Left cardiac atrium (tissue), 4 donors: ENCODE measurements around the gene CRYAA. TPM values are rescaled to one million over a fixed set of nuclear protein-coding genes. Genes with fewer than 3 reads are reported as not detected.
A peak's percentile ranks its signal among the peaks of the same experiment; 100 is the strongest.
"Not testable (repeated sequence)": the region's sequence is repeated elsewhere in the genome, so short reads cannot be mapped to it uniquely, and the experiment has no call there.

Experiments
- ATAC-seq, 2 donors: fragments of 200-7000 bp; cut with Tn5 transposase; one replicate each; pipeline ENCODE4 v1.9.1; 2020; ENCODE audit warnings: mild to moderate bottlenecking in 2 of 2, moderate library complexity in 2 of 2
- DNase-seq: peaks from one replicate; pipeline ENCODE4 v3.0.0-alpha.2; 2020
- intact Hi-C, 2 donors: fragments of 100-400 bp; cut with DNase I; formaldehyde crosslinking; loops; one replicate each; pipeline versions ENCODE4 v1.14.1 to v1.15.1; 2022 to 2023
- total RNA-seq, 2 donors: library from RNA; stranded (reverse); fragmentation: NEBNext Ultra II Directional; extraction: Animal tissue kit (Norgen Biotek cat#: 25700); gene quantifications; one replicate each; pipeline ENCODE4 v1.2.1, GENCODE V29; 2021
- donor health status: DM: no; HTN: yes; CAD: no.
- donor health status: DM: no; HTN: yes; CAD: no; lungs with severe emphysema.
- donor health status: DM: yes; HTN: yes; CAD: no.
- donor health status: Dilated cardiomyopathy.

The CRYAA gene
- total RNA-seq, 2 donors from 2014 or later = not detected

DNA sequence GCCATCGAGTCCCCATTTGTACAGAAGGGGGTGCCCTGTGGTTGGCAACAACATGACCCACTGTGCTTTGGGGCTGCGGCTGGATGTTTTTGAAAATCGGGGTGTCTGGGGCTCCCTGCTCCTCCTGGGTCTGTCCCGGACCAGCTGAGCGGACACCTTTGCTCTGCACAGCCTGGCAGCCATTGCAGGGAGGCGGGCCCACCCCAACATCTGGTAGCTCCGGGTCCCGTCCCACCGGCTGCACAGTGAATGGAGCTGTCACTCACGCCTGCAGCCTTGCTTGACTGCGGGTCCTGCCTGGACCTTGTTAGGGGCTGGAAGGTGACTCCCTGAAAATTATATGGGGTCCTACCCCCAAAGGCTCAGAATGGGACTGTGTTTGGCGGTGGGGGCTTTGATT lies 5.1 kb downstream of the CRYAA start:
- intact Hi-C loops, ATAC-seq, DNase-seq: not testable (repeated sequence)

DNA sequence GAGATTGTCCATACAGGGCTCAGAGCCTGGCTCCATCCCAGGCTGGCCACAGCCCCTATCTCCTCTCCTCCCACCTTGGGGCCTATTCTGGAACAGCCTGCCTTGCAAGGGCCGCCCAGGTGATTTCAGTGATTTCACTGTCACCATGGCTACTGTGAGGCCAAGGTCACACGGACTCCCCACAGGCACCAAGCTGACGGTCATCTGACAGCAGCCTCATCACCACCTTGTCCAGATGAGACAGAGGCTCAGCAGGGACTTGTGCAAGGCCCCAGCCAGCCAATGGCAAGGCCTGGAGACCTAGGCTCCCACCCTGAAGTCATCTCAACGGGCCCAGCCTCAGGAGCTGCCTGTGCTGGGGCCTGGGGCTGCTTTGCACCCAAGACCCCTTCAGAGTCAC lies 6.2 kb downstream of the CRYAA start:
- ATAC-seq, intact Hi-C loops, DNase-seq: not testable (repeated sequence)

DNA sequence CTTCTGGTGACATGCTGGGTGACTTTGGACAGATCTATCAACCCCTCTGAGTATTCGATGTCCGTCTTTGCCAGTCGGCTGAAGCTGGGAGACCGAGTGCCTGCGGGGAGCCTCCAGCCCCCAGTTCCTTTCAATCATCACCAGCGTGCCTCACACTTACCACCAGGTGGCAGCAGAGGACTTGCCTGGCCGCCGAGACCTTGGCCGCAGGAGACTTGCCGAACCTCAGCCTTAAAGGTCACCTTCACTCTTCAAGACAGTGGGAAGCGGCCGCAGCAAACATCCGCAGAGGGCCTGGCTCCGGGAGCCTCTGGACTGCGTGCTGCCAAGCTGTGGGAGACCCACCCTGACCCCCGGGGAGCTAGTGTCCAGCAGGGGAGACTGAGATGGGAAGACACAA lies 7.8 kb downstream of the CRYAA start:
- peak; percentile 70 to 82 for ATAC-seq
- DNase-seq, intact Hi-C loops: not testable (repeated sequence)

DNA sequence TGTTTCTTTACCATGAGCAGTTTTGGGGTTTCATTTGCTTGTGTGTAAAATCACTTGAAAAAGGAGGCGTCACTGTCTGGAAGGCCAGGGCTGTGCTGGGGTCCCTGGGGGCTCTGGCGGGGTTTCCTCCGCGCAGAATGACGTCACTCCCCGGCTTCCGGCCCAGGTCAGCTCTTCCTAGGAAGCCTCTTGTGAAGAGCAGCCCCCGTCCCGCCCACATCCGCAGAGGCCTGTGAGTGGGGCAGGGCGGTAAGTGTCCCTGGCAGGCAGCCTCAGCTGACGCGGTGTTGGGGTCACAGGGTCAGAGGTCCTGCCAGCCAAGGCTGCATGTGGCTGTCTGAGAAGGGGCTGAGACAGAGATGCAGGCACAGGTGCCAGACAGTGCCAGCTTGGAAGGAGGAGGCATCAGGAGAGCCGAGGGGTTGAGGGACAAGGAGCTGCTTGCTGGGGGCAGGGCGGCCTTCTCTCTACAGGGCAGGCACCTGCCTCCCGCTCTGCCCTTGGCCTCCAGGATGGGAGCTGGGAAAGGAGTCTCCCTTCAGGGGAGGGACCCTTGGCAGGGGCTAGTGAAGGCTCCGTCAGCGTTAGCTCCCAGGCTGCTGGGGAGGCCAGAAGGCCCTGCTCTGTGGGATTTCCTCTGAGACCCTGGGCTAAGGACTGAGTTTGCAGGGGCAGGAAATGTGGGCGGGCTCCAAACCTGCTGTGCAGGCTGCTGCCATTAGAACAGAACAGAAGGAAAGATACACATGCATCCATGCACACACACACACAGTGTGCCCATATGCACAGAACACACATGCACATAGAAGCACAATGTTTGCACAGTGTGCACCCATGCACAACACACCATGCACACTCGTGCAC lies 8.5 kb downstream of the CRYAA start:
- ATAC-seq = peak; percentile 88 to 94
- intact Hi-C loops = not testable (repeated sequence)

DNA sequence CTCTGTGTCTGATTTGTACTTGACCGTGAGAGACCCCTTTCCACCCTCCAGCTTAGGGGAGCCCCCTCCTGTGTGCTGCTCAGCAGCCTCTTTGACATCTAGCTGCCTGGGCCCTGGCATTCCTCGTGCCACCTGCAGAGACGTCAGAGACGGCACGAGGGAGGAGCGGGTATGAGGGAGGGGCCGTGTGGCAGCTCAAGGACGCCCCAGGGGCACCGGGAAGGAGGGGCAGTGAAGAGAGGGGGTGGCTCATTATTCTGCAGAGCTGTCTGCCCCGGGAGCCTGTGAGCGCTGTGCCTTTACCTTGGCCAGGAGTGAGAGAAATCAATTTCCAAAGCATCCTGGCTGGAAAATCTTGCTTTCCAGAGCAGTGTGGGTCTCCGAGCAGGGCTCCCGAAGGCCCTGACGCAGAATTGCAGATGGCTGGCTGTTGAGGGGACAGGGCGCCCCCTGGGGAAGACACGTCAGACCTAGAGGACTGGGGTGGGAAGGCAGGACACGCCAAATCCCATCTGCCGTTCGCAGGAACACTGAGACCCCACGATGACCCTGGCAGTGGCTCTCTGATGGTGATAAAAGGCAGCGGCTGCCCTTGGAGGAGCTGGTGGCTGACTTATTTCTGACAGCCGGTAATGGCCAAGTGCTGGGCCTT lies 9.5 kb downstream of the CRYAA start:
- intact Hi-C loops, DNase-seq: not testable (repeated sequence)
- peak in 1 of 2 donors; percentile 14 for ATAC-seq

More for the DNA sequence above, 8.5 kb downstream of the CRYAA start:
- DNase-seq = not testable (repeated sequence)

DNA sequence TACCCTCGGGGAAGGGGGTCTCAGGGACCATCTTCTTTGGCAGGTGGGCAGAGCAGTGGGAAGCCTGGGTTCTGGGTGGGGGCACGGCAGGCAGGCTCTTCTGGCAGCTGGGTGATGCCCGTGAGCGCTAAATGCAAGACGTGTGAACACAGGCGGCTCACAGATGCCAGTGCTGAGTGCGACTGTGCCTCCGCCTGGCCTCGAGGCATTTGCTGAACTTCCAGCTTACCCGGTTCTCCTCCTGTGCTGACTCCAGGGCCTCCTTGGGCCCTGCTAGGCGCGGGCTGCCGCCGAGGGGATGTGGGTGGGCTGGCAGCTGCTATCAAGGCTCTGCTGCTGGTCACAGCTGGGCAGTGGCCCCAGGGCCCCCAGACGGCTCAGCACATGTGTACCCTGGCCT lies 12.2 kb downstream of the CRYAA start:
- DNase-seq, intact Hi-C loops, ATAC-seq: not testable (repeated sequence)

DNA sequence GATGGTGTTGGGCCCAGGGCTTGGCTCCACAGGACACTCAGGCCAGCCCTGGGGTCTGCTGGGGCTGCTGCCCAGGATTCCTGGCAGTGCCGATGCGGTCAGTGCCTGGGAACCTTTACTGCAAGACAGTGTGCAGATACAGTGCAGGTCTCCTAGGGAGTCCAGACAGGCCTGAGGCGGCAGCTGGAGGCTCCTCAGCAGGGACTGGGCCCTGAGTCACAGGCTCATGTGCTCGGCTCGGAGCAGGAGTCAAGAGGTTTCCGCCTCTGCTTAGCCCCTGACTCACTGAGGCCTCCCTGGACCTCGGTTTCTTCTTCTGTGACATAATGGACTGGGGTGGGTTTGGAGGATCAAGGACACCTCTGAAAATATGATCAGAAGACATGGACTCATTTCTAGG lies 18.5 kb downstream of the CRYAA start:
- ATAC-seq, intact Hi-C loops, DNase-seq: not testable (repeated sequence)

DNA sequence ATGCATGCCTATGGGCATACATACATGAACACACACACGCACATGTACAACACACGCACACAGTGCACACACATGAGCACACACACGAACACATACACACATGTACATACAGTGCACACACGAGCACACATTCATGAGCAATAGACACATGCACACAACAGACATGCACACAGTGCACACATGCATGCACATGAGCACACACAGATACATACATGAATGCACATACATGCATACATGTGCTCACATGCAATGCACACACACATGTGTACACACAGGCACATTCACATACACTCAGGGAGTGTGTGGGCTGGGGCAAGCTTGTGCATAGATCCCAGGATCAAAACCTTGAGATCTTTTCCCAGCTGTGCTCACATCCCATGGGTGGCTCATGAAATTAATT lies 18.9 kb downstream of the CRYAA start:
- intact Hi-C loops = no loop called here
- DNase-seq (no peak), ATAC-seq (no peak)

DNA sequence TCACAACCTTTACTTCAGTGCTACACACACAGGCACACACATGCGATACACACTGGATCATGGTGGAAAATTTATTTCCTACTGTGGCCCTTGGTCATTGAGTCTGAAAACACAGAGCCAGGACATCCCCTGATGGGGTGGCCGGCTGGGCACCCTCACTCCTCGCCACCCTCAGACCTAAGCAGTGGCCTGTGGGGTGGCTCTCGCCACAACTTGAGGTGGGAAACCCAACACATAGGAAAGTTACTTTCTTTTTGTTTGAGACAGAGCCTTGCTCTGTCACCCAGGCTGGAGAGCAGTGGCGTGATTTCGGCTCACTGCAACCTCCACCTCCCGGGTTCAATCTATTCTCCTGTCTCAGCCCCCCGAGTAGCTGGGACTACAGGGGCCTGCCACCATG lies 19.4 kb downstream of the CRYAA start:
- intact Hi-C loops = no loop called here
- no peak for DNase-seq
- ATAC-seq = no peak

DNA sequence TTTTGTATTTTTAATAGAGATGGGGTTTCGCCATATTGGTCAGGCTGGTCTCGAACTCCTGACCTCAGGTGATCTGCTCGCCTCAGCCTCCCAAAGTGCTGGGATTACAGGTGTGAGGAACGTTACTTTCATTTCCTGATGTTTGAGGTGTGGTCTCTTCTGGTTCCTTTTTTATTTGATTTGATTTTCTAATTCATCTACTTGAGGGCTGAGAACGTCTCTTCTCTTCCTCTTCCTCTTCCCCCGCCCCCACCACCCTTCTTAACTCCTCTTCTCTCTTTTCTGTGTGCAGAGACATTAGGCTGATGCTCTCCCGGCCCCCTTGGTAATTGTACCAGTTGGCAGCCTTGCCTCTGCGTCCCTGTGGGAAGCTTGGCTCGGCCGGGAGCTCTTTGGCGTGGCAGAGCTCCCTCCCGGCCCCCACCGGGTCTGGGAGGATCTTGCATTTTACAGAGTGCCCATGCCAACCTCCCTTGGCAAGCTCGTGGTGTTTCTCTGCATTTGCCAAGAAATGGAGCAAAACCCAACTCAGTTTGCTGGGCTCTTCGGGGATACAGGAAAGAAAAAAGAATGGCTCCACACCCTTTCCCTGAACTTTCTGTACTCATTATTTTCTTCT lies 19.9 kb downstream of the CRYAA start:
- ATAC-seq (peak; percentile 84 to 95), DNase-seq (peak; percentile 41)
- intact Hi-C loops = no loop called here

DNA sequence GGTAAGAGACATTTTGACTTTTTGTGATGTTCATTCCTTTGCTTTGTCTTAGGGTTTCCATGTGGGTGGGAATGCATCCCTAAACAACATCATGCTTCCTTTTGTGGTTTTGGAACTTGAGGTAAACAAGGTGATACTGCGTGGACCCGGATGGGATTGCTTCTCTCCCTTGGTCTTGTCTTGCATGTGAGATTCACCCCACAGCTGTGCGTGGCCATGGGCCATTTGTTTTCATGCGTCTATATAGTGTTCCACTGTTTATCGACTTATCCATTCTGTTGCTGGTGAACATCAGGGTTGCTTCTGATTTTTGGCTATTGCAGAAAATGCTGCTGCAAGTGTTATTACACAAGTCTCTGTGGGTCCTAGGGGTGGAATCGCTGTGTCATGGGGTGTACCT lies 21.1 kb downstream of the CRYAA start:
- intact Hi-C loops = no loop called here
- DNase-seq = no peak
- no peak for ATAC-seq

DNA sequence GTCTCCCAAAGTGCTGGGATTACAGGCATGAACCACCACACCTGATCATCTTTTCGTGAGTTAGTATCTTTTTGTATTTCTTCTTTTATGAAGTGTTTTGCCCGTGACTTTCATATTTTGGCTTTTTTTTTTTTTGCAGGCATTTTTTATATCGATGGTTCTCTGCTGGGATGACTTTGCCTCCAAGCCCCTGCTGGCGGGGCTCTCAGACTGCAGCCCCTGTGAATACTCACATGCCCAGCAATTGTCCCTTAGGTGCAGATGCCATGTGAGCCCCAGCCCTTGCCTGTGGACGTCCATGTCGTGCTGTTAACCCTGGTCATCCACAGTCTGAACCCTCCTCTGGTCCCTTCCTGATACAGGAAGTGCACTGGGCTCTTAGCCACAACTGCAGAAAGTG lies 21.7 kb downstream of the CRYAA start:
- DNase-seq (no peak), ATAC-seq (no peak)
- intact Hi-C loops = no loop called here

DNA sequence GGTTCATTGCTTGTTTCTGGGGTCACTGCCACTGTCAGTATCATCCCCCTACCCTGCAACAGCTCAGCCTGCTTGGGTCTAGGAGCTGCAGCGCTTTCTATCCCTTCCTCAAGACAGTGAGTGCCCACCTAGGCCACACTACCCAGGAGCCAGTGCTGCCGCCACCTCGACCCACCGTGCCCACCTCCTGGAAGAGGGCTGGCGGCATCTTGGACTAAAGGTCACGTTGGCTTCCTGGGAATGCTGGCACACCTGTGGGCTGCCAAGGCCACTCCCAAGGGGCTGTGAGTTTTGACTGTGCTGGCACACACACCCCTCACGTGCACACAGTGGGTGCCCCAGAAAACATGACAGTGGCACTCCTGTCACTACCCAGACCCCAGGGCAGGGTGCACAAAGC lies 22.1 kb downstream of the CRYAA start:
- ATAC-seq (no peak), DNase-seq (no peak)
- intact Hi-C loops = no loop called here

DNA sequence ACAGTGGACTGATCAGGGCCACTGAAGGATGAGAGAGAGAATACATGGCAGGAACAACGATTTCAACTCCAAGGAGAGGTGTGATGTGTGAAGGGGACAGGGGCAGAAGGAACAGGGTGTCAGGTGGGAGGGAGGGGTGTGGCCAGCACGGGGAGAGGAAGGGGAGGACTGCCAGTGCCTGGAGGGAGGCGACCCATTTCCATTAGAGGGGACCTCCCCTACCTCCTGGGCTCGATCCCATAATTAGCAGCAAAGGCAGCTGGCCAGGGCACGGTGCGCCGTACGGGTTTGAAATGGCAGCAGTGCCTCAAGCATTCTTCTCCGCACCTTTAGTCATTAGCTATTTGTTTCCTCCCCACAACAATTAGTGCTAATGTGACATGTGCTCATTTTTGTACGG lies 22.7 kb downstream of the CRYAA start:
- DNase-seq (no peak), ATAC-seq (no peak)
- intact Hi-C loops = no loop called here

DNA sequence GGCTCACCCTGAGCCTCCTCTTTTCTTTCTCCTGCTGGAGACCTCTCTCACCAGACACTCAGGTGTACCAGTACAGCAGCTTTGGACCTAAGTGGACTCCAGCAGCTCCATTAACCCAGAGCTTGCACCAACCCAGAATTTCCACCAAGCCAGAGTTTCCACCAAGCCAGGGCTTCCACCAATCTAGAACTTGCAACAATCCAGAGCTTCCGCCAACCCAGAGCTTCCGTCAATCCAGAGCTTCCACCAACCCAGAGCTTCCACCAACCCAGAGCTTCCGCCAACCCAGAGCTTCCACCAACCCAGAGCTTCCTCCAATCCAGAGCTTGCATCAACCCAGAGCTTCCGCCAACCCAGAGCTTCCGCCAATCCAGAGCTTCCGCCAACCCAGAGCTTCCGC lies 23.2 kb downstream of the CRYAA start:
- intact Hi-C loops = no loop called here
- ATAC-seq (no peak), DNase-seq (no peak)

DNA sequence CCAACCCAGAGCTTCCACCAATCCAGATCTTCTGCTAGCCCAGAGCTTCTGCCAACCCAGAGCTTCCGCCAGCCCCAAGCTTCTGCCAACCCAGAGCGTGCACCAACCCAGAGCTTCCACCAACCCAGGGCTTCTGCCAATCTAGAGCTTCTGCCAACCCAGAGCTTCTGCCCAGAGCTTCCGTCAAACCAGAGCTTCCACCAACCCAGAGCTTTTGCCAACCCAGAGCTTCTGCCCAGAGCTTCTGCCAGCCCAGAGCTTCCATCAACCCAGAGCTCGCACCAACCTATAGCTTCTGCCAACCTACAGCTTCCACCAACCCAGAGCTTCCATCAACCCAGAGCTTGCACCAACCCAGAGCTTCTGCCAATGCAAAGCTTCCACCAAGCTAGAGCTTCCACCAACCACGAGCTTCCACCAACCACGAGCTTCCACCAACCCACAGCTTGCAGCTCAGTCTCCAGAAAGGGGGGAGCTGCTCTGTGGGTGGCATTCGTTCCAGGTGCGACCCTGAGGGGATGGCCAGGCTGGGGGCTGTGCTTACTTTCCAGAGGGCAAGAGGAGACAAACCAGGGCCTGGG lies 23.8 kb downstream of the CRYAA start:
- intact Hi-C loops = no loop called here
- ATAC-seq (no peak), DNase-seq (no peak)

DNA sequence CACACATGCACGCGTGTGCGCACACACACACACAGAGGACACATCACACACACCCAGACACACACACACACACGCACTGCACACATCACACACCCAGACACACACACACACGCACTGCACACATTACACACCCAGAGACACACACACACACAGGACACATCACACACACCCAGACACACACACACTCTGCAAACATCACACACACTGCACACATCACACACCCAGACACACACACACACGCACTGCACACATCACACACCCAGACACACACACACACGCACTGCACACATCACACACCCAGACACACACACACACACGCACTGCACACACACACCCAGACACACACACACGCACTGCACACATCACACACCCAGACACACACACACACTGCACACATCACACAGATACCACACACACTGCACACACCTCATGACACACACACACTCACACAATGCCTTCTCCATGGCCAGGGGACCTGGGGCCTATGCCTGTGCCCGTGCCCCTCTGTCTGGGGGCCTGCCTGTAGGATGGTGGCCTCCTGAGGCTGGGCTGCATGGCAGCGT lies 24.4 kb downstream of the CRYAA start:
- intact Hi-C loops = no loop called here
- DNase-seq (no peak), ATAC-seq (no peak)

DNA sequence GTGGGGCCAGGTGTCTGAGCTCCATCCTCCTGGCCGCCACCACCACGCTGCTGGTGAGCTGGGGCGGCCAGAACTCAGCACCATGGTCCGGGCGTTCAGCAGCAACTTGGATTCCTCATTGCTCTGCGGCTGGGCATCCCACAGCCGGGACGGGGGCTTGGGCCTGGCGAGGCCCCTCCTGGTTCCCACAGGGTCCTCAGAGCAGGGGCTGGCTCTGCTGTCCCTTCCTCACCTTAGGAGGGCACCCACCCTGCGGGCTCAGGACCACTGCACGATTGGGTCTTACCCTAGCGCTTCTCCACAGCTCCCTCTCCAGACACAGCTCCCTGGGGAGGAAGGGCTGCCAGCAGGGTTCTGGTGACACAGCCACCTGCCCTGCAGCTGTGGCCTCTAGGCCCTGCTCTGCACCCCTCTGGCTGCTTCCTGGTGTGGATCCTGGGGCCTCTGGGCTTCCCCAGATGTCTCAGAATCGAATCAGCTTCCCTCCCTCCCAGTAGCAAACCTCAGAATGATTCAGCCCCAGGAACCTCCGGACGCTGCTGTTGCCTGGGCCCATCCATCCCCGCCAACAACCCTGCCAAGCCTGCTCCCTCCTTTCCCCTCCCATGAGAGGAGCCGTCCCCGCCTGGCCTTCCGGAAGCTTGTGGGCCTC lies 25.0 kb downstream of the CRYAA start:
- ATAC-seq (peak; percentile 73 to 86), DNase-seq (peak; percentile 48)
- intact Hi-C loops = no loop called here
